Gastroesophageal sphincter (tissue), 4 donors: ENCODE measurements around the gene NEU2. TPM values are rescaled to one million over a fixed set of nuclear protein-coding genes. Genes with fewer than 3 reads are reported as not detected.

Experiments
- ATAC-seq: fragments of 150-250 bp; one replicate; pipeline ENCODE4 v1.9.1; 2016; ENCODE audit warnings: mild to moderate bottlenecking, moderate library complexity
- H3K27ac ChIP-seq, 4 donors: fragments of 200-600 bp; sonication (generic) in 3 of 4; 1 replicate in 3 of 4; 2 replicates in 1 of 4; pipeline ENCODE4 v1.5.1; 2016 to 2019
- H3K27me3 ChIP-seq: fragments of 200-600 bp; sonication (generic); one replicate; pipeline ENCODE4 v1.5.1; 2019
- H3K36me3 ChIP-seq, 2 donors: fragments of 200-600 bp; sonication (generic); one replicate each; pipeline ENCODE4 v1.5.1; 2019; ENCODE audit warnings: control low read depth in 1 of 2
- H3K4me1 ChIP-seq, 3 donors: fragments of 200-600 bp; sonication (generic); 1 replicate in 2 of 3; 2 replicates in 1 of 3; pipeline ENCODE4 v1.5.1; 2016 to 2019; ENCODE audit warnings: control low read depth in 2 of 3
- H3K4me3 ChIP-seq, 2 donors: fragments of 200-600 bp; sonication (generic); one replicate each; pipeline ENCODE4 v1.5.1; 2019; ENCODE audit warnings: mild to moderate bottlenecking in 1 of 2, moderate library complexity in 1 of 2
- H3K9me3 ChIP-seq, 3 donors: fragments of 200-600 bp; sonication (generic); one replicate each; pipeline ENCODE4 v1.5.1; 2017 to 2019; ENCODE audit warnings: control low read depth in 2 of 3
- EP300 ChIP-seq: sonication (generic); formaldehyde crosslinking; IDR thresholded peaks from one replicate; pipeline ENCODE4 v1.6.1; 2017; ENCODE audit warnings: antibody characterized with exemption, mild to moderate bottlenecking
- POLR2A ChIP-seq, 2 donors: fragments of 450-650 bp; IDR thresholded peaks; one replicate each; pipeline ENCODE4 v1.6.1; 2017; ENCODE audit warnings: antibody characterized with exemption in 2 of 2, mild to moderate bottlenecking in 2 of 2, moderate library complexity in 1 of 2
- POLR2AphosphoS5 ChIP-seq: sonication (generic); formaldehyde crosslinking; IDR thresholded peaks from one replicate; pipeline ENCODE4 v1.6.1; 2017; ENCODE audit warnings: antibody characterized with exemption
- WGBS, 2 donors: methylation state at CpG; one replicate each; pipeline ENCODE4 v1.1.5; 2018; ENCODE audit warnings: low coverage in 1 of 2; 5-methylcytosine and 5-hydroxymethylcytosine counted together
- total RNA-seq, 4 donors: library from RNA; depleted of rRNA; stranded (reverse); fragments of >200 nt; gene quantifications; one replicate each; pipeline ENCODE4 v1.1.0, GENCODE V29; 2016
- TF ChIP-seq, protein P1 (sequence below), 4 experiments: fragments of 200-600 bp in 2 of 4; fragments of 450-650 bp in 2 of 4; sonication (generic) in 1 of 4; IDR thresholded peaks; one replicate each; pipeline ENCODE4 v1.5.1; 2017 to 2019; ENCODE audit warnings: antibody characterized with exemption in 4 of 4, mild to moderate bottlenecking in 2 of 4, moderate library complexity in 2 of 4

Gene NEU2
- total RNA-seq, 4 donors from 2014 or later, result not detected

DNA sequence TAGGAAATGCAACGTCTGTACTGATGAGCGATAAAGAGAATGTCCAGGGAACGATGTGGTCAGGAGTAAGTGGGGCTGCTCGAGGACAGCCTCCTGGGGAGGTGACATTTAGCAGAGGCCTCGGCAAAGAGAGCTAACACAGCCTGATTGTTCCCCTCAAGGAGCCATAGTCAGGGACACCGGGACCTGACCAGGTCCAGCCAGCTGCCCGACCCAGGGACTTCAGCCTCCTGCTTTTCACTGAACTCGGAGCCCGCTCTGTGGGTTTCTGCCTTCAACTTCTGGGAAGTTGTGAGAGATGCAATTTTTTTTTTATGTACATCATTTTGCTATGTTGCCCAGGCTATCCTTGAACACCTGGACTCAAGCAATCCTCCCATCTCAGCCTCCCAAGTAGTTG, 10.1 kb downstream of the NEU2 start:
- peaks cover 28% of the 10 kb centered on the region for H3K27me3 ChIP-seq
- no peak overlapping the region for H3K27ac ChIP-seq
- TF ChIP-seq POLR2AphosphoS5, result no peak
- no peak for TF ChIP-seq POLR2A (IDR thresholded peaks at IDR 0.05)
- TF ChIP-seq, protein P1, sequence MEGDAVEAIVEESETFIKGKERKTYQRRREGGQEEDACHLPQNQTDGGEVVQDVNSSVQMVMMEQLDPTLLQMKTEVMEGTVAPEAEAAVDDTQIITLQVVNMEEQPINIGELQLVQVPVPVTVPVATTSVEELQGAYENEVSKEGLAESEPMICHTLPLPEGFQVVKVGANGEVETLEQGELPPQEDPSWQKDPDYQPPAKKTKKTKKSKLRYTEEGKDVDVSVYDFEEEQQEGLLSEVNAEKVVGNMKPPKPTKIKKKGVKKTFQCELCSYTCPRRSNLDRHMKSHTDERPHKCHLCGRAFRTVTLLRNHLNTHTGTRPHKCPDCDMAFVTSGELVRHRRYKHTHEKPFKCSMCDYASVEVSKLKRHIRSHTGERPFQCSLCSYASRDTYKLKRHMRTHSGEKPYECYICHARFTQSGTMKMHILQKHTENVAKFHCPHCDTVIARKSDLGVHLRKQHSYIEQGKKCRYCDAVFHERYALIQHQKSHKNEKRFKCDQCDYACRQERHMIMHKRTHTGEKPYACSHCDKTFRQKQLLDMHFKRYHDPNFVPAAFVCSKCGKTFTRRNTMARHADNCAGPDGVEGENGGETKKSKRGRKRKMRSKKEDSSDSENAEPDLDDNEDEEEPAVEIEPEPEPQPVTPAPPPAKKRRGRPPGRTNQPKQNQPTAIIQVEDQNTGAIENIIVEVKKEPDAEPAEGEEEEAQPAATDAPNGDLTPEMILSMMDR (IDR thresholded peaks at IDR 0.05), result no peak
- no peak for TF ChIP-seq EP300

DNA sequence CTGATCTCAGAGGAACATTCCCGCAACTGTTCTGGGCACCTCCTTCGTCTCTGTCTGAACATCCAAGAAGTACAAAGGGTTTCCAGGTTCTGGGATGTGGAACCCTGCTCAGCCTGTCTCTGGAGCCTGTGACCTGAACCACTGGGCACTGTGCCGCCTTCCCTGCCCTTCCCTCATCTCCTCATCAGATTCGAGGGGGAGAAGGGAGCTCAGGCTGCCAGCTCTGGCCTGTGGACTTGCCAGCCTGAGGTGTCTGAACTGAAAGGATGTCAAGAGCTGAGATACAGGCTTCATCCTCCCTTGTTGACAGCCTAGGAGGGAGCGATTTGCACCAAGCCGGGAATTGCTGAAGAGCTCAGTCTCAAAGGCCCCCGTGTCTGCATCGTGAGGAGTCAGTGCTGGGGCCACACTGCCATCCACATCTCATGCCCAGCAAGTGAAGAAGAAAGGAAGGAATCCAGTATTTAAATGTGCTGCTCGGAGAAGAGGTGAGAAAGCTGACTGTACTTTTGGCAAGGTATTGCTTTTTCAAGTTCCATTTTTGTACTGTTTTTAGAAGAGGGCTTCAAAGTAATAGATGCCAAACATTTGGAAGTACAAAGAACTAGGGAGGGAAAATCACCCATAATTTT, 12.6 kb downstream of the NEU2 start:
- 73 to 79% methylated on average over 2 to 4 of the region's 9 CpGs for WGBS, 2 donors
- no peaks in the 10 kb centered on the region for H3K9me3 ChIP-seq
- H3K27me3 ChIP-seq, result peaks cover 40% of the 10 kb centered on the region
- no peaks in the 10 kb centered on the region for H3K4me1 ChIP-seq
- no peak overlapping the region for H3K4me3 ChIP-seq
- no peak for ATAC-seq
- no peaks in the 10 kb centered on the region for H3K36me3 ChIP-seq
- H3K27ac ChIP-seq, result no peak overlapping the region
- TF ChIP-seq POLR2A (IDR thresholded peaks at IDR 0.05), result no peak
- no peak for TF ChIP-seq EP300
- TF ChIP-seq POLR2AphosphoS5, result no peak
- TF ChIP-seq, protein P1 (IDR thresholded peaks at IDR 0.05), result no peak

More for the DNA sequence above, 10.1 kb downstream of the NEU2 start:
- no peaks in the 10 kb centered on the region for H3K9me3 ChIP-seq
- H3K4me1 ChIP-seq, result no peaks in the 10 kb centered on the region
- 84 to 91% methylated on average over 8 to 9 of the region's 9 CpGs for WGBS, 2 donors
- no peaks in the 10 kb centered on the region for H3K36me3 ChIP-seq
- H3K4me3 ChIP-seq, result no peak overlapping the region
- no peak for ATAC-seq

DNA sequence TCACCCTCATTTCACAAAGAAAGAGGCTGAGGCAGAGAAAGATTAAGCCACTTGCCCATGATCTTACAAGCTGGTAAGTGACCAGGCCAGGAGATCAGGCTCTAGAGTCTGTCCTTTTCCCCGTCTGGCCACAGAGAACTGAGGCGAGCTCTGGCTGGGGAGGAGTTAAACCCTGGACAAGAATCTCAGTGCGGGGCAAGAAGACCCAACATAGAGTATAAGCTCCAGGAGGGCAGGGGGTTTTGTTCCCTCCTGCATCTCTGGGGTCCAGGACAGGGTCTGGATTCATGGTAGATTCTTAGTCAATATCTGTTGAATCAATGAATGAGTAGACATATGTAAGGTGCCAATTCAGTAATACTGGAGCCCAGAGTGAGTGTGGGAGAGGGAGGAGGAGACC, 14.7 kb downstream of the NEU2 start:
- no peaks in the 10 kb centered on the region for H3K36me3 ChIP-seq
- H3K27ac ChIP-seq, result no peak overlapping the region
- no peak for TF ChIP-seq POLR2A (IDR thresholded peaks at IDR 0.05)
- TF ChIP-seq EP300, result no peak
- no peak for TF ChIP-seq POLR2AphosphoS5
- TF ChIP-seq, protein P1 (IDR thresholded peaks at IDR 0.05), result no peak
- no peaks in the 10 kb centered on the region for H3K4me1 ChIP-seq
- H3K9me3 ChIP-seq, result no peaks in the 10 kb centered on the region
- 80 to 94% methylated on average over 1 to 3 of the region's 3 CpGs for whole genome bisulfite sequencing, 2 donors
- no peak for ATAC-seq
- H3K4me3 ChIP-seq, result no peak overlapping the region
- H3K27me3 ChIP-seq, result peaks cover 47% of the 10 kb centered on the region

DNA sequence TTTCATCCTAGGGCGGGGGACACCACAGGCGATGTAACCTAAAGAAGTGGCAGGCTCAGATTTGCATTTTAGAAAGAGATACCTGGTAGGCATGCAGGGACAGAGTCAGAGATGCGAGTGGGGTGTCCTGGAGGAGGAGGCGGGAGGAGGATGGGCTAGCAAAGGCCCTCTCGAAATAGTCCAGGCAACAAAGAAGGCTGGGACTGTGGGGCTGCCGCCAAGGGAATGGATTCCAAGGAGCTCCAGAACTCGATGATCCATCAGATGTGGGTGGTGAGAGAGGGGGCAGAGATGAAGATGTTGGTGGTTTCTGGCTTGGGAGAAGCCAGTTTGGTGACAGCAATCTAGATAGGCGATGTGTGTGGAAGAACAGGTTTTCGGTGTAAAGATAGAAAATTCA, 15.2 kb downstream of the NEU2 start:
- Histone ChIP-seq H3K27me3 (peaks cover 46% of the 10 kb centered on the region), H3K4me1 (no peaks in the 10 kb centered on the region), H3K9me3 (no peaks in the 10 kb centered on the region), H3K36me3 (no peaks in the 10 kb centered on the region), H3K4me3 (no peak overlapping the region), H3K27ac (no peak overlapping the region)
- WGBS, 2 donors, result 74 to 75% methylated on average over 6 to 8 of the region's 9 CpGs
- no peak for ATAC-seq
- TF ChIP-seq POLR2A (IDR thresholded peaks at IDR 0.05) (no peak), POLR2AphosphoS5 (no peak), EP300 (no peak)
- TF ChIP-seq, protein P1 (IDR thresholded peaks at IDR 0.05), result no peak

DNA sequence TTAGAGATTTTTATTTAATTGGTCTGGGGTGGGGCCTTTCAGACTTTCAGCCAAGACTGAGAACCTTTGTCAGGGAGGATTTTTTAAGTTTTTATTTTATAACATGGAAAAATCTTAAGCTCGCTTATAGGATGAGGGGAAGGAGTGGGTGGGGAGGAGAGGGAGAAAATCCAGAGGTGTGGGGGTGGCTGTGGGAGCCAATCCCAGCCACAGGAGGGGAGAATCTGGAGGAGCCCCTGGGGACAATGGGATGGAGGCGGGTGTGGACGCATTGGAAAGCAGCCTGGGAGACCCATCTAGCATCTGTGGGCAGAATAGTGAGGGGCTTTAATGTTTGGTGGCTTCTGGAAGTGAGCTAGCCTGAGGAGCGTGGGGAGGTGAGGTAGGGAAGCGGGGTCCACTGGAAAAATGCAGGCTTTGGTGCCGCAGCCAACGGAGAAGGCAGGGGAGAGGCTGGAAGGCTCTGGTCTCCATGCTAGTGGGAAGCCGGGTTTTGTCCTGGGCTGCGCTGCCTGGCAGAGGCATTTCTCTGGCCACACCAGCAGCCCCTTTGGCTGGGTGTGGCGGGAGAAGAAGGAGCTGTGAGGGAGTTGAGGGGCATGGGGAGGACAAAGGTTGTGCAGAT, 16.2 kb downstream of the NEU2 start:
- no peaks in the 10 kb centered on the region for H3K36me3 ChIP-seq
- WGBS, 2 donors, result 61 to 85% methylated on average over 6 to 9 of the region's 10 CpGs
- H3K27ac ChIP-seq, result no peak overlapping the region
- ATAC-seq, result no peak
- H3K27me3 ChIP-seq, result peaks cover 55% of the 10 kb centered on the region
- no peak overlapping the region for H3K4me3 ChIP-seq
- no peaks in the 10 kb centered on the region for H3K9me3 ChIP-seq
- TF ChIP-seq POLR2A (IDR thresholded peaks at IDR 0.05) (no peak), EP300 (no peak), POLR2AphosphoS5 (no peak)
- TF ChIP-seq, protein P1 (IDR thresholded peaks at IDR 0.05), result no peak
- peaks cover 0 to under 1% (median 0%) of the 10 kb centered on the region in 3 donors for H3K4me1 ChIP-seq
